NT2/D1 (cell line): ENCODE measurements around the gene SHOX.

Experiments
- DNase-seq: peaks from one replicate; pipeline ENCODE4 v3.0.0-alpha.2; 2011; ENCODE audit warnings: low read depth, low spot score
- H3K27me3 ChIP-seq: 2 replicates; pipeline ENCODE4 v1.6.0; 2011; ENCODE audit warnings: mild to moderate bottlenecking; ENCODE audit not compliant: insufficient read length, insufficient read depth
- H3K36me3 ChIP-seq: 2 replicates; pipeline ENCODE4 v1.6.1; 2011; ENCODE audit warnings: mild to moderate bottlenecking, low read length, mixed read lengths; ENCODE audit not compliant: insufficient read depth, insufficient read length
- H3K4me1 ChIP-seq: 2 replicates; pipeline ENCODE4 v1.5.1; 2011; ENCODE audit not compliant: insufficient read depth, insufficient read length
- H3K4me3 ChIP-seq: 2 replicates; pipeline ENCODE4 v1.5.1; 2011; ENCODE audit warnings: low read depth; ENCODE audit not compliant: insufficient read length
- H3K9ac ChIP-seq: 2 replicates; pipeline ENCODE4 v1.6.0; 2011; ENCODE audit warnings: low read depth; ENCODE audit not compliant: insufficient read length
- H3K9me3 ChIP-seq: 2 replicates; pipeline ENCODE4 v1.5.1; 2011; ENCODE audit warnings: mild to moderate bottlenecking, low read length; ENCODE audit not compliant: insufficient read depth
- SUZ12 ChIP-seq: IDR thresholded peaks from 2 replicates; pipeline ENCODE4 v1.6.1; 2011; ENCODE audit not compliant: insufficient read length, insufficient read depth; ENCODE audit errors: extremely low read depth
- YY1 ChIP-seq: IDR thresholded peaks from 2 replicates; pipeline ENCODE4 v1.6.1; 2011; ENCODE audit not compliant: insufficient read length, insufficient read depth
- ZNF274 ChIP-seq: IDR thresholded peaks from 2 replicates; pipeline ENCODE4 v1.6.1; 2011; ENCODE audit warnings: mild to moderate bottlenecking, low read depth, low read length

Gene SHOX

GRCh38 chrX:666762-667720 lies 36.5 kb downstream of the SHOX start:
- H3K9ac ChIP-seq: no peak overlapping the region
- H3K27me3 ChIP-seq: no peaks in the 10 kb centered on the region
- H3K4me3 ChIP-seq: no peak overlapping the region
- no peaks in the 10 kb centered on the region for H3K36me3 ChIP-seq
- peaks cover 2% of the 10 kb centered on the region for H3K4me1 ChIP-seq
- no peak for TF ChIP-seq SUZ12
- no peak for TF ChIP-seq YY1
- TF ChIP-seq ZNF274: no peak
- peaks cover 14% of the 10 kb centered on the region; the same call in 1 of the 2 replicates for H3K9me3 ChIP-seq
- DNase-seq: peak; percentile 67

GRCh38 chrX:670645-671044 lies 40.1 kb downstream of the SHOX start:
- Histone ChIP-seq H3K4me3 (no peak overlapping the region), H3K4me1 (peaks cover 5% of the 10 kb centered on the region), H3K36me3 (no peaks in the 10 kb centered on the region), H3K9me3 (peaks cover 13% of the 10 kb centered on the region; the same call in 1 of the 2 replicates), H3K27me3 (no peaks in the 10 kb centered on the region), H3K9ac (no peak overlapping the region)
- no peak for TF ChIP-seq YY1
- TF ChIP-seq SUZ12: no peak
- TF ChIP-seq ZNF274: no peak
- no peak for DNase-seq

GRCh38 chrX:672931-673330 lies 42.3 kb downstream of the SHOX start:
- no peak overlapping the region for H3K9ac ChIP-seq
- peaks cover 3% of the 10 kb centered on the region for H3K4me1 ChIP-seq
- H3K4me3 ChIP-seq: no peak overlapping the region
- no peak for DNase-seq
- no peaks in the 10 kb centered on the region for H3K27me3 ChIP-seq
- H3K9me3 ChIP-seq: peaks cover 8% of the 10 kb centered on the region; the same call in 1 of the 2 replicates
- H3K36me3 ChIP-seq: no peaks in the 10 kb centered on the region
- TF ChIP-seq ZNF274 (no peak), YY1 (no peak), SUZ12 (no peak)

- peaks cover 3% of the 10 kb centered on the region for H3K4me1 ChIP-seq
- no peak for DNase-seq
These were observed 44.8 kb downstream of the SHOX start for GRCh38 chrX:675279-675954.

GRCh38 chrX:675955-676295 lies 45.3 kb downstream of the SHOX start:
- no peaks in the 10 kb centered on the region for H3K36me3 ChIP-seq
- H3K9ac ChIP-seq: peak overlapping the region; percentile 68
- peaks cover 3% of the 10 kb centered on the region for H3K4me1 ChIP-seq
- peak overlapping the region; percentile 14 for H3K4me3 ChIP-seq
- TF ChIP-seq ZNF274 (no peak), SUZ12 (no peak), YY1 (no peak)
- no peaks in the 10 kb centered on the region for H3K9me3 ChIP-seq
- no peak for DNase-seq
- H3K27me3 ChIP-seq: peaks cover 5% of the 10 kb centered on the region

More at GRCh38 chrX:675279-675954, 44.8 kb downstream of the SHOX start:
- Histone ChIP-seq H3K36me3 (no peaks in the 10 kb centered on the region), H3K9me3 (no peaks in the 10 kb centered on the region), H3K4me3 (peak overlapping the region; percentile 14), H3K27me3 (peaks cover 5% of the 10 kb centered on the region), H3K9ac (peak overlapping the region; percentile 68)
- TF ChIP-seq YY1 (no peak), SUZ12 (no peak), ZNF274 (no peak)

- Histone ChIP-seq H3K4me3 (no peak overlapping the region), H3K4me1 (peaks cover 3% of the 10 kb centered on the region), H3K36me3 (no peaks in the 10 kb centered on the region), H3K9me3 (no peaks in the 10 kb centered on the region), H3K27me3 (peaks cover 5% of the 10 kb centered on the region), H3K9ac (no peak overlapping the region)
- no peak for TF ChIP-seq SUZ12
- TF ChIP-seq ZNF274: no peak
- DNase-seq: no peak
These were observed 46.8 kb downstream of the SHOX start for GRCh38 chrX:677376-677775.
